PC-9 (cell line): ENCODE measurements around the gene PUM2.

Source experiments
- CTCF ChIP-seq: fragments of 200-600 bp; sonication (generic); conservative IDR thresholded peaks from 2 replicates; pipeline ENCODE4 v1.6.1; 2017; ENCODE audit warnings: mixed run types, antibody characterized with exemption, mild to moderate bottlenecking, moderate library complexity
- EZH2 ChIP-seq: fragments of 200-600 bp; sonication (generic); IDR thresholded peaks from 2 replicates; pipeline ENCODE4 v1.8.0; 2017; ENCODE audit warnings: antibody characterized with exemption, low read depth

- TF ChIP-seq EZH2: no peak
- peak; percentile 83 for TF ChIP-seq CTCF
Observed at GRCh38 chr2:20291106-20291564, 59.5 kb downstream of the PUM2 start.
